ENCODE results near the gene AATK. TPM values are rescaled to one million over a fixed set of nuclear protein-coding genes. Genes with fewer than 3 reads are reported as not detected.

The AATK gene
- polyA plus RNA-seq, 12 donors = 4.4 to 12.8 (median 9.4) TPM; not detected in 1

GRCh38 chr17:81195941-81196495, 30.0 kb upstream of the AATK start:
- DNase-seq = no peak

DNA sequence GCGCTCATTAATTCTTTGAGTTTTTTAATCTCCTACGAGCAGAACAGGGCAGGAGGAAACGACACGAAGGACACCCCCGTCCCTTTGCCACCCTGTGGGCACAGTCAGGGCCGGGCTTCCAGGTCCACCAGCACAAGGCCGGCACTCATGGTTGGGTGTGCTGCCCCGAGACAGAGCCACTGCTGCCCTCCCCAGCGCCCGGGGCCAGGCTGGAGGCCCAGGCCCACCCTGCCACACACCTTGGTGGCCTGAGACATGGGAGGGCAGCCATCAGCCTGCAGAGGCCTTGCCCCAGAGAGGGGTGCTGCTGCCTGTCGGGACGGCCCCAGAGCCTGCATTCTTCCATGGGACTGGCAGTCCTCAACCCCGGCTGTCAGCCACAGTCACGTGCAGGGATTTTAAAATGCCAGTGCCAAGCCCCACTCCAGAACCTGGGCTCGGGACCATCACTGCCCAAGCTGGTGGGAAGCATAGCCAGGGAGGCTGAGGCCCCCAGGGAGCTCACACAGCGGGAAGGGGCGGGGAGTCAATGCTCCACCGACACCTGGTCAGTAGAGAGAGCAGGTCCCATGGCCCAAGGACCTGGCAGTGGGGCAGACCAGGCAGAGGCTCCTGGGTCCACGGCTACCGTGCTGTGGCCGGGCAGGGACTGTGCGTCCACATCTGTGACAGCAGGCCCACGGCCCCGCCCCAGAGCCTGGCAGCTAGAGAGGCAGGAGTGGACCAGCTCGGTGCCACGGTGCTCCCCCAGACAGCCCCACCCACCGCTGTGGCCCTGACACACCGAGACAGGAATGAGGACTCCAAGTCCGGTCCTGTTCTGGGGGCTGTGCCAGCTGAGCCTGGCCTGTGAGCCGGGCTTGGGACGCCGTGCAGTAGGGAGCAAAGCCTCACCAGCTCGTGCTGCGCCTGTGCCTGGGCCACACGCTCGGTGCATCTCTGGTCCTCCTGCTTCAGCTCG, 29.2 kb upstream of the AATK start:
- DNase-seq = no peak

DNA sequence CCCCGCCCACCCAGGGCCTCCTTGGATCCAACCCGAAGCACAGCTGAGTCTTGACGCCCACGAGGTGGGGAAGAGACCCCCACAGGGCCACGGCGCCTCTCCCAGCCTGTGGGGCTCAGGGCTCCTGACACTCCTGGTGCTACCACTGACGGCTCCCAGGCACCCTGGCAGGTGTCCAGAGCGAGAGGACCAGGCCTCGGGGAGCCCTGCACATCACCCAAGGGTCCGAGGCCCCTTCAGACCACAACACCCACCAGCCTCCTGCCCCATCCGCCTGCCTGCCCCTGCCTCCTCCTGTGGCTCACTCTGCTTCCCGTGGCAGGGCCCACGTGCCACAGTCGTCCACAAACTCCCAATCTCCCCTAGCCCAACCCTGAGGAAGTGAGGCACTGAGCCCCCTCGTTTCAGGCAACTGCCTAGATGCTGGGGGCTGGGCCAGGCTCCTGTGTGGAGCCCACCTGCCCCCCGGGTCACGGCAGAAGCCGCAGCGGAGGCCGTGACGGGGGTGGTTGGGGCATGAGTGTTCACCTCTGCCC, 28.3 kb upstream of the AATK start:
- DNase-seq = no peak

DNA sequence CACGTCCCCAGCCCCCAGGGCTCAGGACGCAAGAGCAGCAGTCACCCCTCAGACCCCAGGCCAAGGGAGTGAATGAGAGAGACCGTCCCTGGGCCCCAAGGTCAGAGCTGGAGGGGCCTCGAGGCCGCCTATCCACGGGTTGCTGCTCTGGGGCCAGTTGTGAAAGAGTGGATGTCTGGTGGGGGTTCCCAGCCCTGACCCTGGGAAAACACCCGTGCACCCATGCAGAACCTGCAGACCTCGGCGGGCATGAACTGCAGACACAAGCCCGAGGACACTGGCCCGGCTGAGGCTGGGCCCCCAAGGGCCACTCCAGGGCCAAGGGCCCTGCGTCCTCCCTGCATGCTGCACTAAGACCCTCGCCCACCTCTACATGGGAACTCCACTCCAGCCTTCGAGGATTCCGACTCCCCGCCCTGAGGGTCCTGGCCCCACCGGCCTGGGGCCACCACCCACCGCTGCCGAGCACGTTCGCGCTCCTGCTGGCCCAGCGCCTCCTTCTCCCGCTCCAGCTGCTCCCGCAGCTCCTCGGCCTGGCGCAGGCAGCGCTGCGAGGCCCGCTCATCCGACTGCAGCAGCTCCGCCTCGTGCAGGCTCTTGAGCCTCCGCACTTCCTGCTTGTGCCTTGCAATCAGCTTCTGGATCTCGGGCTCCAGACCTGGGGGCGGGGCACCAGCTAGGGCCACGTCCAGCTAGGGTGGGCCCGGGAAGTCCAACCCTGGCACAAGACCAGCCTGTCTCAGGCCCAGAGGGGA, 27.6 kb upstream of the AATK start:
- no peak for DNase-seq

DNA sequence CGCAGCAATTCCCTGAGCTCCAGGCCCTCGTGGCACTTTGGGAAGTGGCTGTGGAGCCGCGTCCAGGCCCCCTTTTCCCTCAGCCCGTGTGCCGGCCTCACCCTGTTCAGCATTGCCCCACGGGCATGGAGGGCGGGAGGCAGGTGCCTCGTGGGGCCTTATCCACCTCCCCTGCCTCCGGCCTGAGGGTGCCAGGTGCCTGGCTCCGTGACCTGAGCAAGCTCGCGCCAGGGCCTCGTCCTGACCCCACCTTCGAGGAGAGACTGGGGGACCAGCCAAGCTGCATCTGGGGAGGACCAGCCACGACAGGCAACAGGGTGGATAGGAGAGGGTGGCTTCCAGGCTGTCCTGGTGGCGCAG, 27.0 kb upstream of the AATK start:
- no peak for DNase-seq

GRCh38 chr17:81192386-81193050, 26.5 kb upstream of the AATK start:
- no peak for DNase-seq

- no peak for DNase-seq
These were observed 25.6 kb upstream of the AATK start for GRCh38 chr17:81191646-81192045.

GRCh38 chr17:81191116-81191515, 25.1 kb upstream of the AATK start:
- DNase-seq = no peak

DNA sequence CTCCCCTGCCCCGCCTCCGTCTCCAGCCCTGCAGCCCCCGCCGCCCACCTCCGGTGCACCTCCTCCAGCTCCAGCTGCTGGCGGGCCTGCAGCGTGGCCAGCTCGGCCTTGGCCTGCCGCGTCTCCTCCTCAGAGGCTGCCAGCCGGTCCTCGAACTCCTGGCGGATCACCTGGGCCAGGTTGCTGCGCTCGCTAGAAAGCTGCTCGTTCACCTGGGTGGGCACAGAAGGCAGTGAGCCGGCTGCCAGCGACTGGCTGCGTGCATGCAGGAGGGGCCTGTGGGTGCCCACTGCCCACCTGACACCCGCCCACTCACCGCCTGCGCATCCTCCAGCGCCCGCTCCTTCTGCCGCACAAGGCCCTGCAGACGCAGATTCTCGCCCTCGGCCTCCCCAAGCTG, 24.6 kb upstream of the AATK start:
- no peak for DNase-seq

- no peak for DNase-seq
These were observed 23.9 kb upstream of the AATK start for GRCh38 chr17:81189670-81190530.

DNA sequence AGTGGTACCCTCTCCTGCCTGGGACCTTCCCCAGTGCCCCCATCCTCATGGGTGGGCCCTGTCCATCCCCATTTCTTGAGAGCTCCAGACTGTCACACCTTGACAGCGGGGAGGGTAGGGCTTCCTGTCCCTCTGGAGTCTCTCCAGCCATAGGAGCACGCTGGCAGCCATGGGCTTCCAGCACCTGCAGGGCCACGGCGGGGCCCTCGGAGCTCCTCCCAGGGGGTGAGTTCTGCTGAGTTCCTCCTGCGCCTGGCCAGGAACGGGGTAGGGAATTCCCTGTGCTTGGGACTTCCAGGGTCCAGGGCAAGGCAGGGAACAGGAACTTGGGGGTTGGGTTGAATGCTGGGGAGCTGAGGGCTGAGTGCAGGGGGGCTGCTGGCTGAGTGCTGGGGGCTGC, 23.0 kb upstream of the AATK start:
- DNase-seq = no peak

- no peak for DNase-seq
These were observed 22.4 kb upstream of the AATK start for GRCh38 chr17:81188491-81188840.

GRCh38 chr17:81187586-81188490, 21.8 kb upstream of the AATK start:
- no peak for DNase-seq

DNA sequence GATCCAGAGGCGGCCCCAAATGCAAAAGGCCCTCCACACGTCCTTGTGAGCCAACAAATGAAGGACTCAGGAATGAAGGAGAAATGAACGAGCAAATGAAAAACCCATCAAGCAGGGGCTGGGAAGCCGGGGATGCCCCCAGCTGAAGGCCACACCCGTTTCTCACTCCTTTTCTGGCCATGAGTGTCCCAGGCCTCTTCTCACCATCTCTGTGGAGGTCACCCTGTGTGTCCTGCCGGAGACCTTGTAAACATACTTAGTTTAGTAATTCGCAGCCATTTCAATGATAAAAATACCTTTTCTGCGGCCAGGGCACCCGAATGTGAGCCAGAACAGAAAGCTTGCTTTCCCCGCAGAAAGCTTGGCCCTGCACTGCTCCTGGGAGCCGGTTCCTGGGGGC, 21.1 kb upstream of the AATK start:
- no peak for DNase-seq

DNA sequence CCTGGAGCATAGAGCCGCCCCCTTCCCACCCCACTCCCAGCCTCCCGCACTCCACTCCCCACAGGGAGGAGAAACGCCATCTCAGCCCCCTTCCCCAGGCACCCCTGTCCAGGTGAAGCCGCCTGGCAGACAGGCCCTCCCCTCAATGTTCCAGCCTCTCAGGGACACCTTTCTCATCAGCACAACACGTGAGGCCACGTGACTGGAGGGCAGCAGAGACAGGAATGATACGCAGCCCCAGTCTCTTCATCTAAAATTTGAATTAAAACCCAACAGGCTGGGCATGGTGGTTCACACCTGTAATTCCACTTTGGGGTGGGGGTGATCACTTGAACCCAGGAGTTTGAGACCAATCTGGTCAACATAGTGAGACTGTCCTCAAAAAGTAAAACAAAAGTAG, 20.2 kb upstream of the AATK start:
- DNase-seq = no peak

GRCh38 chr17:81184555-81184954, 18.5 kb upstream of the AATK start:
- DNase-seq = no peak

- DNase-seq = no peak
These were observed 17.8 kb upstream of the AATK start for GRCh38 chr17:81183807-81184206.

DNA sequence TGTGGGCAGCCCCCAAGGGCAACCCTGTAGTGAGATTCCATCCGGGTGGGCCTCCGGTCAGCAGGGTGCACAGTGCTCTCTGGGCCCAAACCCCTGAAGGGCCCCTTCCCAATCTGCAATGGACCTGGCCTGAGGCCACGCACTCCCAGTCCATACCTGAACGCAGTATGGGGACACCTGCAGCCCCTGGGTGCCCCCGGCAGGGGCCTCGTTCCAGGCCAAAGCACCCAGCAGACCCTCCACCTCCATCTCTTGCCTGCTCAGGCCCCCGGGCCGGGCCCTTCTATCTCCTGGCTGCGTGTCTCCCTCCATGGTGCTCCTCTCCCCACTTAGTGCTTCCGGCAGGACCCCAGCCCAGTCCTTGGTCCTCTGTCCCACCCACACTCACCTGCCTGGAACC, 17.3 kb upstream of the AATK start:
- no peak for DNase-seq

DNA sequence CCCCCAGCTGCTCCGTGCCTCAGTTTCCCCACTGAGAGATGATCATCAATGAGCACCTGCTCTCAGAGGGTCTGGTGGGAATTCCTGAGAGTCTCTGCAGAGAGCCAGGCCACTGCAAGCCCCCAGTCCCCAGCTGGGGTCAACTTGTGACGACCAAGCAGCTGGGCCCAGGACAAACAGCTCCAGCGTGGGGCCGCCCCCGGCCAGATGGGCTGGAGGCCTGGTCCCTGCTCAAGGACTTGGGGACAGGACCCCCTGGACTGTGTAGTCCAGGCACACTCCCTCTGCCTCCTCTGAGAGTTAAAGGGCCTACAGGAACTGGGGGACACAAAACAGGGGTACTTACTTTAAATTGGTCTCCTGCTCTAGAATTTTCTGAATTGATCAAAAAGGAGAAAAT, 16.6 kb upstream of the AATK start:
- DNase-seq = no peak

DNA sequence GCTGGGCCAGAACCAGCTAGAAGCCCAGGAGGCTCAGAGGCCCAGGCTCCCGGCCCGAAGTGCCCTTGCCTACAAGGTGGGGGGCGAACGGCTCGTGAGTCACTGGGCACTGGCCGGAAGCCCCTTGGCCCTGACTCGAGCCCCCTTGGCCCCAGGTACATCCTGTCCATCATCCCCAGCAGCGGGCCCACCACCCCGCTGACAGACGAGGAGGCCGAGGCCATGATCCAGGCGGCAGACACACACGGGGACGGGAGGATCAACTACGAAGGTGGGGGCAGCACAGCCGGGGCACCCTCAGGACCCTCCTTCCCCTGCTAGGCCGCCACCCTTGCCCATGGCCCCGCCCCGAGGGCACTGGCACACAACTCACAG, 15.8 kb upstream of the AATK start:
- DNase-seq = no peak
